SK-N-SH (cell line): Measurements from ENCODE around the gene CCL22. TPM values are rescaled to one million over a fixed set of nuclear protein-coding genes. Genes with fewer than 3 reads are reported as not detected.

Source experiments
- CTCF ChIA-PET: fragments of 300-600, 350-600 bp; formaldehyde crosslinking; extraction: SDS; loops from one replicate; lab custom pipeline; 2021; lab: Yijun Ruan, JAX
- POLR2A ChIA-PET: fragments of 350-600 bp; sonication (Branson Sonifier 250); formaldehyde crosslinking; extraction: SDS; loops from one replicate; lab custom pipeline; 2020; ENCODE audit warnings: antibody characterized with exemption, inconsistent platforms; lab: Yijun Ruan, JAX
- DNase-seq: peaks from one replicate; pipeline ENCODE4 v3.0.0; 2012
- H2AFZ ChIP-seq: fragments of 200-600 bp; sonication (generic); 2 replicates; pipeline ENCODE4 v1.8.1; 2016; ENCODE audit warnings: antibody characterized with exemption, mild to moderate bottlenecking, low read depth
- H3F3A ChIP-seq: fragments of 200-600 bp; sonication (generic); replicated peaks from 2 replicates; pipeline ENCODE3; 2016; ENCODE audit warnings: antibody characterized with exemption, mild to moderate bottlenecking; ENCODE audit not compliant: insufficient read depth
- H3K27ac ChIP-seq, 2 experiments: fragments of 200-500 bp in 1 of 2; fragments of 200-600 bp in 1 of 2; sonication (Bioruptor generic) in 1 of 2; sonication (generic), shearing (Covaris generic) in 1 of 2; 2 replicates each; pipeline versions ENCODE4 v1.5.1 to v1.6.1; 2014 to 2016; ENCODE audit warnings: low read depth in 2 of 2, inconsistent platforms in 1 of 2, low read length in 1 of 2, mild to moderate bottlenecking in 1 of 2, mixed read lengths in 1 of 2
- H3K27me3 ChIP-seq: fragments of 200-600 bp; sonication (generic), shearing (Covaris generic); 2 replicates; pipeline ENCODE4 v1.6.1; 2016; ENCODE audit warnings: mixed run types; ENCODE audit not compliant: insufficient read depth
- H3K36me3 ChIP-seq, 2 experiments: fragments of 200-500 bp in 1 of 2; fragments of 200-600 bp in 1 of 2; sonication (Bioruptor generic) in 1 of 2; sonication (generic) in 1 of 2; replicated peaks in 1 of 2; 2 replicates each; pipeline versions ENCODE3 to v1.5.1; 2014 to 2016; ENCODE audit warnings: low read length in 1 of 2, mild to moderate bottlenecking in 1 of 2; ENCODE audit not compliant: insufficient read depth in 2 of 2, control insufficient read depth in 1 of 2
- H3K4me1 ChIP-seq, 2 experiments: fragments of 200-500 bp in 1 of 2; fragments of 200-600 bp in 1 of 2; sonication (Bioruptor generic) in 1 of 2; sonication (generic), shearing (Covaris generic) in 1 of 2; 2 replicates each; pipeline versions ENCODE4 v1.5.1 to v1.6.1; 2014 to 2016; ENCODE audit warnings: low read depth in 1 of 2, low read length in 1 of 2, mixed run types in 1 of 2; ENCODE audit not compliant: insufficient read depth in 2 of 2, control insufficient read depth in 1 of 2
- H3K4me2 ChIP-seq: fragments of 200-600 bp; sonication (generic), shearing (Covaris generic); 2 replicates; pipeline ENCODE4 v1.6.1; 2017; ENCODE audit warnings: mixed run types
- H3K4me3 ChIP-seq, 2 experiments: fragments of 200-500 bp in 1 of 2; fragments of 200-600 bp in 1 of 2; sonication (Bioruptor generic) in 1 of 2; sonication (generic), shearing (Covaris generic) in 1 of 2; 2 replicates each; pipeline versions ENCODE4 v1.5.1 to v1.8.1; 2014 to 2016; ENCODE audit warnings: low read depth in 2 of 2, inconsistent platforms in 1 of 2, low read length in 1 of 2, mild to moderate bottlenecking in 1 of 2, mixed read lengths in 1 of 2, moderate library complexity in 1 of 2
- H3K79me2 ChIP-seq: fragments of 200-600 bp; sonication (generic); 2 replicates; pipeline ENCODE4 v1.8.1; 2017; ENCODE audit warnings: mild to moderate bottlenecking; ENCODE audit not compliant: insufficient read depth
- H3K9ac ChIP-seq: fragments of 200-600 bp; sonication (generic); 2 replicates; pipeline ENCODE4 v1.6.1; 2017; ENCODE audit warnings: mixed run types
- H3K9me2 ChIP-seq: fragments of 200-600 bp; sonication (generic); 2 replicates; pipeline ENCODE4 v1.6.1; 2017; ENCODE audit warnings: mixed run types
- H3K9me3 ChIP-seq: fragments of 200-600 bp; sonication (generic); 2 replicates; pipeline ENCODE4 v1.6.1; 2017; ENCODE audit warnings: mixed run types, mild to moderate bottlenecking, moderate library complexity
- H4K20me1 ChIP-seq: fragments of 200-600 bp; sonication (generic); 2 replicates; pipeline ENCODE4 v1.6.1; 2017; ENCODE audit warnings: mild to moderate bottlenecking, mixed run types; ENCODE audit not compliant: insufficient read depth
- CHD2 ChIP-seq: fragments of 150-350 bp; IDR thresholded peaks from 2 replicates; pipeline ENCODE4 v1.6.1; 2018; ENCODE audit warnings: low read length; ENCODE audit not compliant: partially characterized antibody
- EP300 ChIP-seq, 2 experiments: IDR thresholded peaks; 2 replicates each; pipeline versions ENCODE4 v1.4.0 to v1.6.1; 2012; ENCODE audit warnings: borderline replicate concordance in 1 of 2, low read depth in 1 of 2, low read length in 1 of 2
- EZH2phosphoT487 ChIP-seq: fragments of 200-600 bp; sonication (generic); IDR thresholded peaks from 2 replicates; pipeline ENCODE4 v1.6.1; 2017; ENCODE audit warnings: low read depth, mixed run types, mild to moderate bottlenecking, antibody characterized with exemption, moderate library complexity, borderline replicate concordance
- FOXJ3 ChIP-seq: sonication (generic); formaldehyde crosslinking; IDR thresholded peaks from 2 replicates; pipeline ENCODE4 v1.5.1; 2020; ENCODE audit warnings: mild to moderate bottlenecking, missing genetic modification reagents
- GABPA ChIP-seq: IDR thresholded peaks from 2 replicates; pipeline ENCODE4 v1.4.0; 2012; ENCODE audit warnings: low read depth, mild to moderate bottlenecking
- MXI1 ChIP-seq: IDR thresholded peaks from 2 replicates; pipeline ENCODE4 v1.6.1; 2012; ENCODE audit warnings: mild to moderate bottlenecking, low read depth, low read length, improper control_type of control experiment
- POLR2AphosphoS5 ChIP-seq: IDR thresholded peaks from 2 replicates; pipeline ENCODE4 v1.6.1; 2012; ENCODE audit warnings: low read depth, low read length
- RCOR1 ChIP-seq: fragments of 150-350 bp; IDR thresholded peaks from 2 replicates; pipeline ENCODE4 v1.6.1; 2017; ENCODE audit warnings: antibody characterized with exemption, low read length
- RFX5 ChIP-seq: IDR thresholded peaks from 2 replicates; pipeline ENCODE4 v1.6.1; 2012; ENCODE audit warnings: mild to moderate bottlenecking, improper control_type of control experiment, low read length
- SIN3A ChIP-seq: IDR thresholded peaks from 2 replicates; pipeline ENCODE4 v1.6.1; 2012; ENCODE audit warnings: low read depth, mild to moderate bottlenecking, low read length, moderate library complexity, borderline replicate concordance
- SMC3 ChIP-seq: IDR thresholded peaks from 2 replicates; pipeline ENCODE4 v1.6.1; 2012; ENCODE audit warnings: low read depth, low read length, improper control_type of control experiment
- TAF1 ChIP-seq: IDR thresholded peaks from 2 replicates; pipeline ENCODE4 v1.6.1; 2012; ENCODE audit warnings: low read depth, mild to moderate bottlenecking, low read length, moderate library complexity, borderline replicate concordance
- TCF12 ChIP-seq: IDR thresholded peaks from 2 replicates; pipeline ENCODE4 v1.4.0; 2012
- ZBTB33 ChIP-seq: IDR thresholded peaks from 2 replicates; pipeline ENCODE4 v1.4.0; 2012; ENCODE audit warnings: low read depth, borderline replicate concordance
- WGBS: methylation state at CpG from one replicate; pipeline ENCODE4 v1.1.6; 2017; ENCODE audit warnings: low lambda C conversion rate; 5-methylcytosine and 5-hydroxymethylcytosine counted together
- polyA plus RNA-seq, 3 experiments: library from polyadenylated mRNA; depleted of rRNA; stranded (reverse); fragments of >200 nt; gene quantifications; 2 replicates each; pipeline ENCODE4 v1.2.3, GENCODE V29; 2012
- TF ChIP-seq, protein P1 (sequence below): IDR thresholded peaks from 2 replicates; pipeline ENCODE4 v1.6.1; 2012; ENCODE audit warnings: mild to moderate bottlenecking, low read depth, low read length, moderate library complexity
- TF ChIP-seq, protein P2 (sequence below): fragments of 150-350 bp; IDR thresholded peaks from 2 replicates; pipeline ENCODE4 v1.6.1; 2016; ENCODE audit warnings: mild to moderate bottlenecking, low read depth, low read length
- TF ChIP-seq, protein P3 (sequence below): IDR thresholded peaks from 2 replicates; pipeline ENCODE4 v1.4.0; 2012; ENCODE audit warnings: low read depth
- TF ChIP-seq, protein P4 (sequence below): fragments of 200-600 bp; sonication (generic); IDR thresholded peaks from 2 replicates; pipeline ENCODE4 v1.6.1; 2017; ENCODE audit warnings: antibody characterized with exemption, mild to moderate bottlenecking, moderate library complexity

The CCL22 gene
- polyA plus RNA-seq, 1 of the 3 experiments (the other 2 are of a cell fraction) = not detected

GRCh38 chr16:57413301-57413730 is 54.7 kb downstream of the CCL22 start (continued):
- TF ChIP-seq, protein P1, sequence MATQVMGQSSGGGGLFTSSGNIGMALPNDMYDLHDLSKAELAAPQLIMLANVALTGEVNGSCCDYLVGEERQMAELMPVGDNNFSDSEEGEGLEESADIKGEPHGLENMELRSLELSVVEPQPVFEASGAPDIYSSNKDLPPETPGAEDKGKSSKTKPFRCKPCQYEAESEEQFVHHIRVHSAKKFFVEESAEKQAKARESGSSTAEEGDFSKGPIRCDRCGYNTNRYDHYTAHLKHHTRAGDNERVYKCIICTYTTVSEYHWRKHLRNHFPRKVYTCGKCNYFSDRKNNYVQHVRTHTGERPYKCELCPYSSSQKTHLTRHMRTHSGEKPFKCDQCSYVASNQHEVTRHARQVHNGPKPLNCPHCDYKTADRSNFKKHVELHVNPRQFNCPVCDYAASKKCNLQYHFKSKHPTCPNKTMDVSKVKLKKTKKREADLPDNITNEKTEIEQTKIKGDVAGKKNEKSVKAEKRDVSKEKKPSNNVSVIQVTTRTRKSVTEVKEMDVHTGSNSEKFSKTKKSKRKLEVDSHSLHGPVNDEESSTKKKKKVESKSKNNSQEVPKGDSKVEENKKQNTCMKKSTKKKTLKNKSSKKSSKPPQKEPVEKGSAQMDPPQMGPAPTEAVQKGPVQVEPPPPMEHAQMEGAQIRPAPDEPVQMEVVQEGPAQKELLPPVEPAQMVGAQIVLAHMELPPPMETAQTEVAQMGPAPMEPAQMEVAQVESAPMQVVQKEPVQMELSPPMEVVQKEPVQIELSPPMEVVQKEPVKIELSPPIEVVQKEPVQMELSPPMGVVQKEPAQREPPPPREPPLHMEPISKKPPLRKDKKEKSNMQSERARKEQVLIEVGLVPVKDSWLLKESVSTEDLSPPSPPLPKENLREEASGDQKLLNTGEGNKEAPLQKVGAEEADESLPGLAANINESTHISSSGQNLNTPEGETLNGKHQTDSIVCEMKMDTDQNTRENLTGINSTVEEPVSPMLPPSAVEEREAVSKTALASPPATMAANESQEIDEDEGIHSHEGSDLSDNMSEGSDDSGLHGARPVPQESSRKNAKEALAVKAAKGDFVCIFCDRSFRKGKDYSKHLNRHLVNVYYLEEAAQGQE = no peak
- no peak for TF ChIP-seq CHD2
- TF ChIP-seq, all 33 proteins: peak for 0

GRCh38 chr16:57413733-57414132 is 55.1 kb downstream of the CCL22 start:
- no peak for DNase-seq
- no peaks in the 10 kb centered on the region for H3K9me3 ChIP-seq
- ChIA-PET POLR2A (interaction anchor here (0.6 kb wide), 3 partner anchors 11 to 133 kb away, joined by 3 to 4 read pairs (median 3); no protein-coding TSS in a partner anchor), CTCF (interaction anchor here (1.4 to 17.3 kb wide), 3 partner anchors 22 to 112 kb away, joined by 3 to 544 read pairs (median 5); no protein-coding TSS in a partner anchor)
- no peak overlapping the region for H2AFZ ChIP-seq
- peaks cover 4% of the 10 kb centered on the region for H3F3A ChIP-seq
- no peak overlapping the region for H3K27ac ChIP-seq
- H3K27me3 ChIP-seq = no peaks in the 10 kb centered on the region
- H4K20me1 ChIP-seq = no peaks in the 10 kb centered on the region
- H3K9ac ChIP-seq = no peak overlapping the region
- no peaks in the 10 kb centered on the region for H3K79me2 ChIP-seq
- peaks cover 0 to 41% of the 10 kb centered on the region in 2 experiments; a peak in 1 of 4 replicates for H3K4me1 ChIP-seq
- H3K9me2 ChIP-seq = no peaks in the 10 kb centered on the region
- H3K4me3 ChIP-seq = no peak overlapping the region
- no peaks in the 10 kb centered on the region for H3K36me3 ChIP-seq
- H3K4me2 ChIP-seq = no peak overlapping the region
- WGBS = 60% methylated on average over 7 of the region's 7 CpGs
- TF ChIP-seq RFX5 (no peak), GABPA (no peak), FOXJ3 (CRISPR knock-in tag) (no peak), EZH2phosphoT487 (no peak), ZBTB33 (no peak), EP300 (IDR thresholded peaks at IDR 0.05; ENCODE audit: borderline replicate concordance in 1 of 2, low read depth in 1 of 2, low read length in 1 of 2) (no peak), TCF12 (no peak), MXI1 (no peak), SMC3 (no peak), SIN3A (no peak), RCOR1 (no peak), POLR2AphosphoS5 (no peak), TAF1 (no peak)
- TF ChIP-seq, protein P2, sequence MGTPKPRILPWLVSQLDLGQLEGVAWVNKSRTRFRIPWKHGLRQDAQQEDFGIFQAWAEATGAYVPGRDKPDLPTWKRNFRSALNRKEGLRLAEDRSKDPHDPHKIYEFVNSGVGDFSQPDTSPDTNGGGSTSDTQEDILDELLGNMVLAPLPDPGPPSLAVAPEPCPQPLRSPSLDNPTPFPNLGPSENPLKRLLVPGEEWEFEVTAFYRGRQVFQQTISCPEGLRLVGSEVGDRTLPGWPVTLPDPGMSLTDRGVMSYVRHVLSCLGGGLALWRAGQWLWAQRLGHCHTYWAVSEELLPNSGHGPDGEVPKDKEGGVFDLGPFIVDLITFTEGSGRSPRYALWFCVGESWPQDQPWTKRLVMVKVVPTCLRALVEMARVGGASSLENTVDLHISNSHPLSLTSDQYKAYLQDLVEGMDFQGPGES = no peak
- TF ChIP-seq, protein P1 = no peak
- TF ChIP-seq, protein P3, sequence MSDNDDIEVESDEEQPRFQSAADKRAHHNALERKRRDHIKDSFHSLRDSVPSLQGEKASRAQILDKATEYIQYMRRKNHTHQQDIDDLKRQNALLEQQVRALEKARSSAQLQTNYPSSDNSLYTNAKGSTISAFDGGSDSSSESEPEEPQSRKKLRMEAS = no peak
- TF ChIP-seq, protein P4, sequence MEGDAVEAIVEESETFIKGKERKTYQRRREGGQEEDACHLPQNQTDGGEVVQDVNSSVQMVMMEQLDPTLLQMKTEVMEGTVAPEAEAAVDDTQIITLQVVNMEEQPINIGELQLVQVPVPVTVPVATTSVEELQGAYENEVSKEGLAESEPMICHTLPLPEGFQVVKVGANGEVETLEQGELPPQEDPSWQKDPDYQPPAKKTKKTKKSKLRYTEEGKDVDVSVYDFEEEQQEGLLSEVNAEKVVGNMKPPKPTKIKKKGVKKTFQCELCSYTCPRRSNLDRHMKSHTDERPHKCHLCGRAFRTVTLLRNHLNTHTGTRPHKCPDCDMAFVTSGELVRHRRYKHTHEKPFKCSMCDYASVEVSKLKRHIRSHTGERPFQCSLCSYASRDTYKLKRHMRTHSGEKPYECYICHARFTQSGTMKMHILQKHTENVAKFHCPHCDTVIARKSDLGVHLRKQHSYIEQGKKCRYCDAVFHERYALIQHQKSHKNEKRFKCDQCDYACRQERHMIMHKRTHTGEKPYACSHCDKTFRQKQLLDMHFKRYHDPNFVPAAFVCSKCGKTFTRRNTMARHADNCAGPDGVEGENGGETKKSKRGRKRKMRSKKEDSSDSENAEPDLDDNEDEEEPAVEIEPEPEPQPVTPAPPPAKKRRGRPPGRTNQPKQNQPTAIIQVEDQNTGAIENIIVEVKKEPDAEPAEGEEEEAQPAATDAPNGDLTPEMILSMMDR = no peak
